Kidney (tissue), 14 donors: ENCODE results near the gene SLC28A1. TPM values are rescaled to one million over a fixed set of nuclear protein-coding genes. Genes with fewer than 3 reads are reported as not detected.

Source experiments
- DNase-seq, 5 donors: peaks; one replicate each; pipeline ENCODE4 v3.0.0-alpha.2; 2013 to 2020
- FAIRE-seq: peaks from 2 replicates; lab custom pipeline; 2012; peaks lifted over from hg19 to GRCh38; lab: Jason Lieb, UNC
- H3K27ac ChIP-seq, 2 donors: one replicate each; pipeline ENCODE4 v1.7.0; 2013; ENCODE audit warnings: low read depth in 2 of 2, low read length in 2 of 2, inconsistent platforms in 1 of 2
- H3K27me3 ChIP-seq: one replicate; pipeline ENCODE4 v1.7.1; 2013; ENCODE audit warnings: low read length, inconsistent platforms; ENCODE audit not compliant: control insufficient read depth, insufficient read depth
- H3K36me3 ChIP-seq, 3 donors: one replicate each; pipeline versions ENCODE4 v1.7.0 to v1.7.1; 2013; ENCODE audit warnings: low read length in 3 of 3, control low read depth in 1 of 3, inconsistent platforms in 1 of 3; ENCODE audit not compliant: insufficient read depth in 3 of 3, control insufficient read depth in 2 of 3
- H3K4me1 ChIP-seq, 3 donors: one replicate each; pipeline versions ENCODE4 v1.7.0 to v1.7.1; 2013; ENCODE audit warnings: low read length in 3 of 3, inconsistent platforms in 1 of 3, low read depth in 1 of 3; ENCODE audit not compliant: control insufficient read depth in 2 of 3, insufficient read depth in 2 of 3
- H3K4me3 ChIP-seq, 3 donors: one replicate each; pipeline versions ENCODE4 v1.7.0 to v1.8.1; 2013; ENCODE audit warnings: low read length in 3 of 3, control low read depth in 1 of 3, inconsistent platforms in 1 of 3
- H3K9ac ChIP-seq, 3 donors: one replicate each; pipeline versions ENCODE4 v1.7.0 to v1.7.1; 2013; ENCODE audit warnings: low read length in 3 of 3, control low read depth in 1 of 3, inconsistent platforms in 1 of 3
- H3K9me3 ChIP-seq, 3 donors: one replicate each; pipeline versions ENCODE4 v1.7.0 to v1.7.1; 2013; ENCODE audit warnings: low read length in 3 of 3, control low read depth in 1 of 3, inconsistent platforms in 1 of 3; ENCODE audit not compliant: control insufficient read depth in 2 of 3, insufficient read depth in 1 of 3
- intact Hi-C: fragments of 100-400 bp; cut with DNase I; formaldehyde crosslinking; loops from one replicate; pipeline ENCODE4 v1.11.1; 2022
- polyA plus RNA-seq: library from polyadenylated mRNA; stranded (reverse); fragments of 350-450 nt; fragmentation: Illumina TruSeq; extraction: RNeasy Lipid Tissue Mini Kit (QIAGEN cat#74804); gene quantifications from one replicate; pipeline ENCODE4 v1.2.3, GENCODE V29; 2014; ENCODE audit warnings: low read depth, low replicate concordance; ENCODE audit not compliant: insufficient read depth
- total RNA-seq: library from RNA; stranded (reverse); fragmentation: NEBNext Ultra II Directional; extraction: Animal tissue kit (Norgen Biotek cat#: 25700); gene quantifications from one replicate; pipeline ENCODE4 v1.2.1, GENCODE V29; 2021
- TF ChIP-seq, protein P1 (sequence below): IDR thresholded peaks from 3 replicates; pipeline ENCODE4 v1.5.1; 2012; ENCODE audit warnings: mild to moderate bottlenecking, moderate library complexity, borderline replicate concordance; ENCODE audit not compliant: insufficient read depth; ENCODE audit errors: extremely low read depth
- donor health status: control.
- donor health status: control.
- donor health status: control.
- donor health status: control.
- donor health status: control.
- donor health status: DM: yes; HTN: yes; CAD: no.
- donor health status: Normal renal cell carcinoma (clear cell type).

SLC28A1 gene
- total and polyA plus RNA-seq, 2 donors from 2014 or later: 12.8 to 51.2 TPM

DNA sequence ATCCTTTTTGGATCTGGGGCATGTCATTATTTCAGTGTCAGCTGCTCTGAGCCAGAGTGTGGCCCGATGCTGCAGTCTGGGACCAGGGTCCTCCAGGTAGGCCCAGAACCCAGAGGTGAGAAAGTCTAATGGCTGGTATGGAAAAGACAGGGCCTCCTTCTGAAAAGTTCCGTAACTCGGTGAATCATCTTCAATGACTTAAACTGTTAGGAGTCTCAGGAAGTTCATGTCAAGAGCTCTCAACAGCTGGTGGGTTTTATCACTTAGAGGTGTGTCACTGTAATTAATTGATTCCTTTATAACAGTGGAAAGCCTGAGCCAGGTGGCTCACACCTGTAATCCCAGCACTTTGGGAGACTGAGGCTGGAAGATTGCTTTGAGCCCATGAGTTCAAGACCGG, 68.7 kb downstream of the SLC28A1 start:
- intact Hi-C loops: no loop called here
- FAIRE-seq: no peak

DNA sequence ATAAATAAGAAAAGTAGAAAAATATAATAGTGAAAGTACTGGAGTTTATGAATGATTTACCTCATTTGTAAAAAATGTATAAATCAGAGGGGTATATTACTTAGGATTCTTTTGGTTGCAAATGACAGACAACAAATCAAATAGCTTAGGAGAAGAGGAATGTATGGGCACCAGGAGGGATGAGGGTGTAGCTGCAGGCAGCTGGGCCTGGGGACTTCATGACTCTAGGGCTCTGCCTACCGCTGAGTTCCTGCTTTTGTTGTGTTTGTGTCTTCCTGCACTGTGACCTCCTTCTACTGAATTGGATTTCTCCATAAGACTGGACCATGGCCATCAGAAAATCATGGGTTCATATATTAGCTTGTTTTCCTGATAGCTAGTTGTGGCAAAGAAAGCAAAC, 69.3 kb downstream of the SLC28A1 start:
- no peak overlapping the region for H3K27ac ChIP-seq
- FAIRE-seq (no peak), DNase-seq (no peak)
- TF ChIP-seq, protein P1, sequence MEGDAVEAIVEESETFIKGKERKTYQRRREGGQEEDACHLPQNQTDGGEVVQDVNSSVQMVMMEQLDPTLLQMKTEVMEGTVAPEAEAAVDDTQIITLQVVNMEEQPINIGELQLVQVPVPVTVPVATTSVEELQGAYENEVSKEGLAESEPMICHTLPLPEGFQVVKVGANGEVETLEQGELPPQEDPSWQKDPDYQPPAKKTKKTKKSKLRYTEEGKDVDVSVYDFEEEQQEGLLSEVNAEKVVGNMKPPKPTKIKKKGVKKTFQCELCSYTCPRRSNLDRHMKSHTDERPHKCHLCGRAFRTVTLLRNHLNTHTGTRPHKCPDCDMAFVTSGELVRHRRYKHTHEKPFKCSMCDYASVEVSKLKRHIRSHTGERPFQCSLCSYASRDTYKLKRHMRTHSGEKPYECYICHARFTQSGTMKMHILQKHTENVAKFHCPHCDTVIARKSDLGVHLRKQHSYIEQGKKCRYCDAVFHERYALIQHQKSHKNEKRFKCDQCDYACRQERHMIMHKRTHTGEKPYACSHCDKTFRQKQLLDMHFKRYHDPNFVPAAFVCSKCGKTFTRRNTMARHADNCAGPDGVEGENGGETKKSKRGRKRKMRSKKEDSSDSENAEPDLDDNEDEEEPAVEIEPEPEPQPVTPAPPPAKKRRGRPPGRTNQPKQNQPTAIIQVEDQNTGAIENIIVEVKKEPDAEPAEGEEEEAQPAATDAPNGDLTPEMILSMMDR: no peak
- H3K4me3 ChIP-seq: no peak overlapping the region
- H3K9ac ChIP-seq: no peak overlapping the region
- no peaks in the 10 kb centered on the region for H3K27me3 ChIP-seq
- no peaks in the 10 kb centered on the region for H3K9me3 ChIP-seq
- H3K36me3 ChIP-seq: no peaks in the 10 kb centered on the region
- intact Hi-C loops: no loop called here
- no peaks in the 10 kb centered on the region for H3K4me1 ChIP-seq

More for the DNA sequence above, 68.7 kb downstream of the SLC28A1 start:
- H3K36me3 ChIP-seq: no peaks in the 10 kb centered on the region
- no peak overlapping the region for H3K9ac ChIP-seq
- H3K27ac ChIP-seq: no peak overlapping the region
- no peak for DNase-seq
- TF ChIP-seq, protein P1: no peak
- no peaks in the 10 kb centered on the region for H3K4me1 ChIP-seq
- H3K4me3 ChIP-seq: no peak overlapping the region
- no peaks in the 10 kb centered on the region for H3K27me3 ChIP-seq
- no peaks in the 10 kb centered on the region for H3K9me3 ChIP-seq

DNA sequence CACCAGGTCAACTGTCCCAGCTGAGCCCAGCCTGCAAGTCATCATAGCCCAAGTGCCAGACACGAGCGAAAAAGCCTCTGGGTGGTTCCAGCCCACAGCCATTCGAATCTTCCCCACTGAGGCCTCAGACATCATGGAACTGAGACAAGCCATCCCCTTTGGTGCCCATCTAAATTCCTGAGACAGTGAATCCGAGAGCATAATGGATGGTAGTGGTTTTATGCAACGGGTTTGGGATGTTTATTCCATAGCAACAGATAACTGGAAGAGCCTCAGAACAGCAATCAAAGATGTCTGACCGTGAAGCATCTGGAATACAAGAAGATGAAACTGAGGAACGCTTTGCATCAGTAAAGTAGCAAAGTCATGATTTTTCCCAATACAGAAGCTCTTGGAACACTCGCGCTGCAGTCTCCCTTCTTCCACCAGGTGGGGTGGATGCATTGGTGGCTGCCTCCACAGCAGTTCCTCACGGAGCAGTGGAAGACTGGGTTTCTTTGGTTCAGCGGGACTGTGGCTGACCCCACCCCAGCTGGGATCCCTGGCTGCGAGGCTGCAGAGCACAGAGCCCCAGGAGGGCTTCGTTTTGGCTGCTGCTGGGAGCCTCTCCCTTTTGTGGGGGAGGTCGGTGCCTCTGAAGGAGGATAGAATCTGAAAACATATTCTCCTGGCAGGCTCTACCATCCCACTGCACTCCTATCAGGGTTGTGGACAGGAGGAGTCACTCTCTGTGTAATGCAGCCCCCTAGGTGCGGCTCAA, 70.8 kb downstream of the SLC28A1 start:
- Histone ChIP-seq H3K9ac (no peak overlapping the region), H3K9me3 (no peaks in the 10 kb centered on the region)
- FAIRE-seq: no peak

More for the DNA sequence above, 70.8 kb downstream of the SLC28A1 start:
- intact Hi-C loops: no loop called here
- H3K27me3 ChIP-seq: no peaks in the 10 kb centered on the region
- DNase-seq: peak; percentile 68 to 88 (median 76)
- H3K36me3 ChIP-seq: no peaks in the 10 kb centered on the region
- H3K27ac ChIP-seq: peak overlapping the region in 1 of 2 donors; percentile 3
- TF ChIP-seq, protein P1: peak; percentile 77
- H3K4me3 ChIP-seq: peak overlapping the region in 1 of 3 donors; percentile 55
- H3K4me1 ChIP-seq: no peaks in the 10 kb centered on the region
